GM06990 (cell line): ENCODE data around the gene ANKRD52.
"Not testable (repeated sequence)": the region's sequence is repeated elsewhere in the genome, so short reads cannot be mapped to it uniquely, and the experiment has no call there.

Experiments
- DNase-seq: peaks from one replicate; pipeline ENCODE4 v3.0.0-alpha.2; 2011; ENCODE audit not compliant: insufficient read length; ENCODE audit errors: extremely low read depth
- H3K27me3 ChIP-seq: replicated peaks from 2 replicates; pipeline ENCODE4 v1.6.0; 2011; ENCODE audit warnings: low read length; ENCODE audit not compliant: control insufficient read depth, insufficient read depth
- H3K36me3 ChIP-seq: 2 replicates; pipeline ENCODE4 v1.5.1; 2011; ENCODE audit warnings: low read length; ENCODE audit not compliant: control insufficient read depth, insufficient read depth
- H3K4me3 ChIP-seq: replicated peaks from 2 replicates; pipeline ENCODE4 v1.5.1; 2011; ENCODE audit warnings: low read depth, mild to moderate bottlenecking, control low read depth, low read length
- CTCF ChIP-seq: IDR thresholded peaks from 2 replicates; pipeline ENCODE4 v1.5.1; 2011; ENCODE audit warnings: low read length, control low read depth, mild to moderate bottlenecking, inconsistent platforms; ENCODE audit not compliant: insufficient read depth, poor library complexity, severe bottlenecking

The ANKRD52 gene

GRCh38 chr12:56266693-56267442, 8.7 kb upstream of the ANKRD52 start, which contains the start of gene COQ10A:
Gene COQ10A (plus strand): TSS chr12:56266942. CDS start chr12:56267119, 177 bp downstream.
- DNase-seq: peak; percentile 91
- no peaks in the 10 kb centered on the region for H3K27me3 ChIP-seq
- peak within 1 kb of the TSS; percentile 76 for H3K4me3 ChIP-seq
- H3K36me3 ChIP-seq: peaks cover 4% of the 10 kb centered on the region
- peak; percentile 54 for TF ChIP-seq CTCF

- peak overlapping the region; percentile 76 for H3K4me3 ChIP-seq
- not testable (repeated sequence) for H3K36me3 ChIP-seq, H3K27me3 ChIP-seq, DNase-seq
Observed at GRCh38 chr12:56266068-56266692, 8.0 kb upstream of the ANKRD52 start.

- H3K27me3 ChIP-seq, DNase-seq, H3K4me3 ChIP-seq, H3K36me3 ChIP-seq: not testable (repeated sequence)
Observed at GRCh38 chr12:56262955-56263354, 4.8 kb upstream of the ANKRD52 start.

- H3K27me3 ChIP-seq: no peaks in the 10 kb centered on the region
- no peak for DNase-seq
Observed at GRCh38 chr12:56261503-56262232, 3.5 kb upstream of the ANKRD52 start.

GRCh38 chr12:56260921-56261320, 2.7 kb upstream of the ANKRD52 start:
- no peak for DNase-seq
- no peak for TF ChIP-seq CTCF
- no peak overlapping the region for H3K4me3 ChIP-seq

More at GRCh38 chr12:56261503-56262232, 3.5 kb upstream of the ANKRD52 start:
- no peaks in the 10 kb centered on the region; the same call in 1 of the 2 replicates for H3K36me3 ChIP-seq
- TF ChIP-seq CTCF: no peak
- H3K4me3 ChIP-seq: no peak overlapping the region

GRCh38 chr12:56260380-56260779, 2.2 kb upstream of the ANKRD52 start:
- no peak for TF ChIP-seq CTCF

More at GRCh38 chr12:56260921-56261320, 2.7 kb upstream of the ANKRD52 start:
- Histone ChIP-seq H3K27me3 (no peaks in the 10 kb centered on the region), H3K36me3 (peaks cover 3% of the 10 kb centered on the region)

More at GRCh38 chr12:56260380-56260779, 2.2 kb upstream of the ANKRD52 start:
- Histone ChIP-seq H3K4me3 (no peak overlapping the region), H3K36me3 (peaks cover 7% of the 10 kb centered on the region), H3K27me3 (no peaks in the 10 kb centered on the region)
- DNase-seq: no peak
